Measurements from ENCODE around the gene SYCP2L. TPM values are rescaled to one million over a fixed set of nuclear protein-coding genes. Genes with fewer than 3 reads are reported as not detected.

SYCP2L gene
- total and polyA plus RNA-seq, 8 donors: 1.1 to 2.3 (median 1.4) TPM

DNA sequence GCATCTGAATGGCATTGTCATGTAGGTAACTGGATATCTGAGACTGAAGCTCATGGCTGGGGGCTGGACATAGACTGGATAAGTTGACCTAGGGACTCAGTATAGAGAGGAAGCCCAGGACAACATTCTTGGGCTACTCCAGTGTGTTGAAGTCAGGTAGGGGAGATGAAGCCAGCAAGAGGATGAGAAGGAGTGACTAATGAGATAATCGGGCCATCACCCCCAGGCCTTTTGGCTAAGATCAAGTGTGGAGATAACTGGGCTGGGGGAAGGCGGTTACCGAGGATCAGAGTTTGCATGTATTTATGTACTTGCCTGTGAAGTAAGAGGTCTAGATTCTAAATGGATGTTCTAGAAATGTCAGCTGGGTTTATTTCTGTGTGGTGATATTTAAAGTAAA lies 83.9 kb downstream of the SYCP2L start:
- TF ChIP-seq CTCF (IDR thresholded peaks at IDR 0.05): no peak
- 82 to 83% methylated on average over 3 of the region's 3 CpGs for WGBS, 2 donors
- no peak for ATAC-seq

DNA sequence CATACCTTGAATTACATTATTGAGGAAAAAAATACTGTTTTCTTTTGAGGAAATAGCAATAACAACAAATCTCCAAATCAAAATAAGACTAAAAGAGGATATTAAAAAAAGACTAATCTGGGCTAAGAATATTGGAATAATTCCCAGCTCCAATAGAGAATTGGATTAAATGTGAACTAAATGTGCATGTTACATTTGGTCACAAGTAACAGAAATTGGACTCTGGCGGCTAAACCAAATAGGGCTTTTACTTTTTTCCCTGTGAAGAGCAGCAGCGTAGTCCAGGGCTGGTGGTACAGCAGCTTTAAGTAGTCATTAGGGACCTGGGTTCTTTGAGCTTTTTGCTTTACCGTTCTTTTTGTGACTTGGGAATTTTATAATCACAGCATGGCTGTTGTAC lies 85.3 kb downstream of the SYCP2L start:
- Histone ChIP-seq H3K4me1 (no peaks in the 10 kb centered on the region), H3K27ac (no peak overlapping the region), H3K27me3 (no peaks in the 10 kb centered on the region), H3K9me3 (no peaks in the 10 kb centered on the region), H3K4me3 (no peak overlapping the region), H3K36me3 (no peaks in the 10 kb centered on the region)
- FAIRE-seq (no peak), ATAC-seq (no peak), DNase-seq (no peak)
- WGBS, 2 donors: 85 to 88% methylated on average over 3 of the region's 3 CpGs
- intact Hi-C loops (cut with DNase I): no loop called here
- TF ChIP-seq CTCF (IDR thresholded peaks at IDR 0.05): no peak

More for the DNA sequence above, 83.9 kb downstream of the SYCP2L start:
- Histone ChIP-seq H3K4me1 (no peaks in the 10 kb centered on the region), H3K4me3 (no peak overlapping the region), H3K9me3 (no peaks in the 10 kb centered on the region), H3K27ac (no peak overlapping the region), H3K27me3 (no peaks in the 10 kb centered on the region), H3K36me3 (no peaks in the 10 kb centered on the region)
- FAIRE-seq (no peak), DNase-seq (no peak)
- intact Hi-C loops (cut with DNase I): no loop called here

DNA sequence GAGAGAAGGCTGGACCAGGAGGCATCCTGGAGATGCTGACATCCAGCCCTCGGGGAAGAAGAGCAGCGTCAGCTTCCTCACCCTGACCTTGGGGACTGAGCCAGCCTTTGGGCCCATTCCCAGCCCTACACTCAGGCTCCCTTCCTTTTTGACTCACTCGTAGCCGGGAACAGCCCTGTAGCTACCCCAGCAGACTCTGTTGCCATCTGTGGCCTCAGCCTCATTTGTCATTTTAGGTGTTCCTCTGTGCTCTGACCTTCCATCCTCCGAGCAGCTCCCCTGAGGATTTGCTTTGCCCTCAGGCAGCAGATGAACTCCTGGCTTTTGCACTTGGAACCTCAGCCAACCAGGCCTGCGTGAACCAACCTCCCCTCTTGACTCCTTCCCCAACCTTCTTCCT lies 89.7 kb downstream of the SYCP2L start:
- WGBS, 2 donors: 58 to 79% methylated on average over 6 of the region's 6 CpGs
- no peaks in the 10 kb centered on the region for H3K9me3 ChIP-seq
- intact Hi-C loops (cut with DNase I): no loop called here
- ATAC-seq (no peak), DNase-seq (no peak), FAIRE-seq (no peak)
- TF ChIP-seq CTCF (IDR thresholded peaks at IDR 0.05): no peak
- no peaks in the 10 kb centered on the region for H3K27me3 ChIP-seq
- no peak overlapping the region for H3K27ac ChIP-seq
- no peaks in the 10 kb centered on the region for H3K4me1 ChIP-seq
- no peaks in the 10 kb centered on the region for H3K36me3 ChIP-seq
- H3K4me3 ChIP-seq: no peak overlapping the region

DNA sequence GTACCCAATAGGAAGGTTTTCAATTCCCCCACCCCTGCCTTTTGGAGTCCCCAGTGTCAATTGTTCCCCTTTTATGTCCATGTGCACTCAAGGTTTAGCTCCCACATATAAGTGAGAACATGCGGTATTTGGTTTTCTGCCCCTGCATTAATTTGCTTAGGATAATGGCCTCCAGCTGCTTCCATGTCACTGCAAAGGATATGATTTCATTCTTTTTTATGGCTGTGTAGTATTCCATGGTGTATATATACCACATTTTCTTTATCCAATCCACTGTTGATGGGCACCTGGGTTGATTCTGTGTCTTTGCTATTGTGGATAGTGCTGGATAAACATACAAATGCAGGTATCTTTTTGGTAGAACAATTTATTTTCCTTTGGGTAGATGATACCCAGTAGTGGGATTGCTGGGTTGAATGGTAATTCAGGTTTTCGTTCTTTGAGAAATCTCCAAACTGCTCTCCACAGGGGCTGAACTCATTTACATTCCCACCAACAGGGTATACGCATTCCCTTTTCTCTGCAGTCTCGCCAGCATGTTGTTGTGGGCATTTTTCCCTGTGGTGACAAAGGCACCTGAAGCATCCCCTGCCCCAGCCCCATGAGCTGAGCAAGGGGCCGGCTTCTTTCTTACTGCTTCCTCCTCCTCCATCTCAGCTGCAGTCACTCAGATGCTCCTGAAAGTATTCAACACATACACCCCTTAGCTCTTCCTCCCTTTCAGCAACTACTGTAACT lies 90.5 kb downstream of the SYCP2L start:
- no peaks in the 10 kb centered on the region for H3K36me3 ChIP-seq
- DNase-seq: no peak
- H3K9me3 ChIP-seq: no peaks in the 10 kb centered on the region
- no peak overlapping the region for H3K27ac ChIP-seq
- no peaks in the 10 kb centered on the region for H3K27me3 ChIP-seq
- no peak overlapping the region for H3K4me3 ChIP-seq
- H3K4me1 ChIP-seq: no peaks in the 10 kb centered on the region
- intact Hi-C loops (cut with DNase I): no loop called here
- no peak for TF ChIP-seq CTCF (IDR thresholded peaks at IDR 0.05)
- 85 to 87% methylated on average over 5 of the region's 5 CpGs for WGBS, 2 donors
- FAIRE-seq: no peak
- ATAC-seq: no peak

GRCh38 chr6:10979603-10980002 lies 92.8 kb downstream of the SYCP2L start:
- no peaks in the 10 kb centered on the region for H3K36me3 ChIP-seq
- FAIRE-seq (no peak), DNase-seq (no peak), ATAC-seq (no peak)
- H3K4me1 ChIP-seq: no peaks in the 10 kb centered on the region
- no peak for TF ChIP-seq CTCF (IDR thresholded peaks at IDR 0.05)
- H3K9me3 ChIP-seq: no peaks in the 10 kb centered on the region
- H3K4me3 ChIP-seq: no peak overlapping the region
- no peak overlapping the region for H3K27ac ChIP-seq
- H3K27me3 ChIP-seq: no peaks in the 10 kb centered on the region
- intact Hi-C loops (cut with DNase I): no loop called here
- WGBS, 2 donors: 79 to 97% methylated on average over 1 of the region's 1 CpG

All from pancreas (tissue), 10 donors.